ENCODE data around the gene UBA3. TPM values are rescaled to one million over a fixed set of nuclear protein-coding genes. Genes with fewer than 3 reads are reported as not detected.

Gene UBA3
- polyA plus RNA-seq, 3 donors, result 77.1 to 88.5 (median 81.7) TPM

DNA sequence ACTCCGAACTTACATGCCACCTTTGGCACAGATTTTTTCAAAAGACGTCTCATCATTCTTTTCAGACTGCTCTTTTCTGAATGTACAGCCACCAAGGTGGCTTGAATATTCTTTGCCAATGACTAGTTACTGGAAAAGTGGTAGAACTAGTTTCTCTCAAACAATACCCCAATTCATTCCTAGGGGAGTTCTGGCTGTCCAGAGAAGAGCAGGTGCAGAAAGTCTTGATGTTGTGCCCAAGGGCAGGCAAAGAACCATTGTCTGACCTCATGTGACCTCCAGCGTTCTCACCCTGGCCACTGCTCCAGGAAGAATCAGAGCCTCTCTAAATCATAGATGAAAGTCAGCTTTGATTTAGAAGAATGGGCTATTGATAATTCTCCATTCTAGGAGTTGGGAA is 36.7 kb upstream of the UBA3 start:
- H3K4me2 ChIP-seq (replicated peaks; ENCODE audit: extremely low read depth, low read length, poor library complexity, severe bottlenecking), result no peak overlapping the region
- no peak overlapping the region for H3K4me3 ChIP-seq (replicated peaks in 1 of 3; ENCODE audit: low read depth in 2 of 3, low read length in 3 of 3)
- Mint-ChIP-seq H3K4me3 (no peak overlapping the region), H3K4me1 (peaks cover 10% of the 10 kb centered on the region), H3K36me3 (no peaks in the 10 kb centered on the region), H3K9me3 (no peaks in the 10 kb centered on the region), H3K27ac (no peak overlapping the region), H3K27me3 (ENCODE audit: low read depth in 3 of 3) (peaks cover 0 to 3% (median 1%) of the 10 kb centered on the region in 3 donors)
- intact Hi-C loops (cut with micrococcal nuclease), result no loop called here
- peaks cover 5% of the 10 kb centered on the region in 2 donors for H3K4me1 ChIP-seq (ENCODE audit: control insufficient read depth in 1 of 2, insufficient read depth in 2 of 2, low read length in 2 of 2)
- H3K36me3 ChIP-seq (replicated peaks in 1 of 2; ENCODE audit: control insufficient read depth in 1 of 2, insufficient read depth in 2 of 2, low read length in 2 of 2), result no peaks in the 10 kb centered on the region
- no peaks in the 10 kb centered on the region for H4K20me1 ChIP-seq (ENCODE audit: insufficient read depth, low read length)
- no peak overlapping the region for H3K27ac ChIP-seq (ENCODE audit: low read depth in 1 of 2, low read length in 2 of 2)
- H3K9ac ChIP-seq (ENCODE audit: insufficient read depth, low read length, poor library complexity, severe bottlenecking), result no peak overlapping the region
- no CpG with 5 or more reads among the region's 3 CpGs for WGBS (ENCODE audit: insufficient coverage)
- no peaks in the 10 kb centered on the region for H3K79me2 ChIP-seq (ENCODE audit: insufficient read depth, low read length)
- no peaks in the 10 kb centered on the region for H3K9me3 ChIP-seq (replicated peaks in 1 of 2; ENCODE audit: control insufficient read depth in 1 of 2, insufficient read depth in 1 of 2, low read length in 2 of 2)
- no peak overlapping the region for H2AFZ ChIP-seq (ENCODE audit: insufficient read depth, low read depth, low read length, poor library complexity, severe bottlenecking)
- TF ChIP-seq, protein P1, sequence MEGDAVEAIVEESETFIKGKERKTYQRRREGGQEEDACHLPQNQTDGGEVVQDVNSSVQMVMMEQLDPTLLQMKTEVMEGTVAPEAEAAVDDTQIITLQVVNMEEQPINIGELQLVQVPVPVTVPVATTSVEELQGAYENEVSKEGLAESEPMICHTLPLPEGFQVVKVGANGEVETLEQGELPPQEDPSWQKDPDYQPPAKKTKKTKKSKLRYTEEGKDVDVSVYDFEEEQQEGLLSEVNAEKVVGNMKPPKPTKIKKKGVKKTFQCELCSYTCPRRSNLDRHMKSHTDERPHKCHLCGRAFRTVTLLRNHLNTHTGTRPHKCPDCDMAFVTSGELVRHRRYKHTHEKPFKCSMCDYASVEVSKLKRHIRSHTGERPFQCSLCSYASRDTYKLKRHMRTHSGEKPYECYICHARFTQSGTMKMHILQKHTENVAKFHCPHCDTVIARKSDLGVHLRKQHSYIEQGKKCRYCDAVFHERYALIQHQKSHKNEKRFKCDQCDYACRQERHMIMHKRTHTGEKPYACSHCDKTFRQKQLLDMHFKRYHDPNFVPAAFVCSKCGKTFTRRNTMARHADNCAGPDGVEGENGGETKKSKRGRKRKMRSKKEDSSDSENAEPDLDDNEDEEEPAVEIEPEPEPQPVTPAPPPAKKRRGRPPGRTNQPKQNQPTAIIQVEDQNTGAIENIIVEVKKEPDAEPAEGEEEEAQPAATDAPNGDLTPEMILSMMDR (IDR thresholded peaks at IDR 0.05), result no peak
- no peaks in the 10 kb centered on the region for H3K27me3 ChIP-seq (ENCODE audit: control insufficient read depth in 2 of 2, insufficient read depth in 2 of 2, low read length in 2 of 2)
- DNase-seq, result no peak

GRCh38 chr3:69116162-69116561 is 36.0 kb upstream of the UBA3 start:
- no peaks in the 10 kb centered on the region for H3K9me3 Mint-ChIP-seq
- Histone ChIP-seq H3K27ac (ENCODE audit: low read depth in 1 of 2, low read length in 2 of 2) (no peak overlapping the region), H3K4me2 (replicated peaks; ENCODE audit: extremely low read depth, low read length, poor library complexity, severe bottlenecking) (no peak overlapping the region), H3K79me2 (ENCODE audit: insufficient read depth, low read length) (no peaks in the 10 kb centered on the region), H3K4me1 (ENCODE audit: control insufficient read depth in 1 of 2, insufficient read depth in 2 of 2, low read length in 2 of 2) (no peaks in the 10 kb centered on the region), H3K9me3 (replicated peaks in 1 of 2; ENCODE audit: control insufficient read depth in 1 of 2, insufficient read depth in 1 of 2, low read length in 2 of 2) (no peaks in the 10 kb centered on the region), H2AFZ (ENCODE audit: insufficient read depth, low read depth, low read length, poor library complexity, severe bottlenecking) (no peak overlapping the region), H3K27me3 (ENCODE audit: control insufficient read depth in 2 of 2, insufficient read depth in 2 of 2, low read length in 2 of 2) (no peaks in the 10 kb centered on the region), H3K36me3 (replicated peaks in 1 of 2; ENCODE audit: control insufficient read depth in 1 of 2, insufficient read depth in 2 of 2, low read length in 2 of 2) (no peaks in the 10 kb centered on the region), H4K20me1 (ENCODE audit: insufficient read depth, low read length) (no peaks in the 10 kb centered on the region), H3K4me3 (replicated peaks in 1 of 3; ENCODE audit: low read depth in 2 of 3, low read length in 3 of 3) (no peak overlapping the region), H3K9ac (ENCODE audit: insufficient read depth, low read length, poor library complexity, severe bottlenecking) (no peak overlapping the region)
- no peak overlapping the region for H3K4me3 Mint-ChIP-seq
- peaks cover 0 to 3% (median 1%) of the 10 kb centered on the region in 3 donors for H3K27me3 Mint-ChIP-seq (ENCODE audit: low read depth in 3 of 3)
- H3K27ac Mint-ChIP-seq, result no peak overlapping the region
- intact Hi-C loops (cut with micrococcal nuclease), result no loop called here
- WGBS (ENCODE audit: insufficient coverage), result 100% methylated on average over 3 of the region's 4 CpGs
- H3K4me1 Mint-ChIP-seq, result peaks cover 4% of the 10 kb centered on the region
- no peaks in the 10 kb centered on the region for H3K36me3 Mint-ChIP-seq
- TF ChIP-seq, protein P1 (IDR thresholded peaks at IDR 0.05), result no peak
- DNase-seq, result no peak
